H1 (cell line): ENCODE results near the gene RAD51B. TPM values are rescaled to one million over a fixed set of nuclear protein-coding genes. Genes with fewer than 3 reads are reported as not detected.

Experiments used
- CTCF ChIA-PET: fragments of 300-600 bp; sonication (Branson Sonifier 250); formaldehyde crosslinking; loops from one replicate; lab custom pipeline; 2021; ENCODE audit not compliant: partially characterized antibody; lab: Charles Lee
- POLR2A ChIA-PET: fragments of 300-600 bp; sonication (Branson Sonifier 250); formaldehyde crosslinking; loops from one replicate; lab custom pipeline; 2021; ENCODE audit warnings: inconsistent platforms; ENCODE audit not compliant: partially characterized antibody; lab: Charles Lee
- DNase-seq, 2 experiments: peaks; one replicate each; pipeline versions ENCODE4 v3.0.0 to v3.0.0-alpha.2; 2010 to 2022; ENCODE audit warnings: low spot score in 2 of 2, low read depth in 1 of 2, mixed read lengths in 1 of 2
- FAIRE-seq: peaks from 2 replicates; lab custom pipeline; 2011; peaks lifted over from hg19 to GRCh38; lab: Jason Lieb, UNC
- H2AFZ ChIP-seq: 2 replicates; pipeline ENCODE4 v1.8.1; 2012; ENCODE audit warnings: low read length, inconsistent platforms
- H2AK5ac ChIP-seq: 2 replicates; pipeline ENCODE4 v1.6.1; 2013; ENCODE audit warnings: low read depth, low read length
- H2BK120ac ChIP-seq: replicated peaks from 2 replicates; pipeline ENCODE3; 2013; ENCODE audit warnings: low read depth, low read length, inconsistent platforms
- H2BK12ac ChIP-seq: 2 replicates; pipeline ENCODE4 v1.6.1; 2013; ENCODE audit warnings: low read depth, low read length
- H2BK15ac ChIP-seq: 2 replicates; pipeline ENCODE4 v1.6.1; 2013; ENCODE audit warnings: low read length
- H2BK20ac ChIP-seq: 2 replicates; pipeline ENCODE4 v1.6.1; 2013; ENCODE audit warnings: low read length
- H2BK5ac ChIP-seq: 2 replicates; pipeline ENCODE4 v1.6.1; 2013; ENCODE audit warnings: low read depth, low read length
- H3K14ac ChIP-seq: 2 replicates; pipeline ENCODE4 v1.6.1; 2013; ENCODE audit warnings: inconsistent platforms; ENCODE audit not compliant: insufficient read length
- H3K18ac ChIP-seq: 2 replicates; pipeline ENCODE4 v1.6.1; 2013; ENCODE audit warnings: low read length; ENCODE audit errors: extremely low read depth
- H3K23ac ChIP-seq: 2 replicates; pipeline ENCODE4 v1.6.1; 2013; ENCODE audit warnings: inconsistent platforms; ENCODE audit not compliant: insufficient read length
- H3K23me2 ChIP-seq: 2 replicates; pipeline ENCODE4 v1.6.1; 2013; ENCODE audit warnings: low read depth, low read length
- H3K27ac ChIP-seq: 2 replicates; pipeline ENCODE4 v1.6.1; 2011; ENCODE audit warnings: low read depth, low read length, inconsistent platforms
- H3K27me3 ChIP-seq, 4 experiments: replicated peaks in 1 of 4; 1 replicate in 1 of 4; 2 replicates in 3 of 4; pipeline versions ENCODE4 v1.6.1 to v1.8.1; 2011 to 2013; ENCODE audit warnings: low read length in 3 of 4, mild to moderate bottlenecking in 3 of 4, inconsistent platforms in 2 of 4, mixed read lengths in 2 of 4, moderate library complexity in 1 of 4; ENCODE audit not compliant: control insufficient read depth in 3 of 4, insufficient read depth in 3 of 4; ENCODE audit errors: extremely low read depth in 1 of 4
- H3K36me3 ChIP-seq, 4 experiments: 2 replicates each; pipeline versions ENCODE4 v1.6.1 to v1.8.1; 2011 to 2013; ENCODE audit warnings: mild to moderate bottlenecking in 4 of 4, low read length in 3 of 4, moderate library complexity in 2 of 4, control low read depth in 1 of 4, inconsistent platforms in 1 of 4; ENCODE audit not compliant: insufficient read depth in 4 of 4, control insufficient read depth in 2 of 4
- H3K4ac ChIP-seq: replicated peaks from 2 replicates; pipeline ENCODE3; 2013; ENCODE audit warnings: low read length, low read depth, mixed read lengths, inconsistent platforms; ENCODE audit not compliant: insufficient read length
- H3K4me1 ChIP-seq, 4 experiments: replicated peaks in 1 of 4; 1 replicate in 1 of 4; 2 replicates in 3 of 4; pipeline versions ENCODE4 v1.6.1 to v1.8.1; 2011 to 2013; ENCODE audit warnings: low read length in 3 of 4, inconsistent platforms in 2 of 4, mixed read lengths in 1 of 4; ENCODE audit not compliant: insufficient read depth in 4 of 4, control insufficient read depth in 3 of 4
- H3K4me2 ChIP-seq, 2 experiments: 2 replicates each; pipeline versions ENCODE4 v1.6.1 to v1.8.1; 2011 to 2013; ENCODE audit warnings: low read depth in 2 of 2, low read length in 2 of 2, control low read depth in 1 of 2, inconsistent platforms in 1 of 2, mild to moderate bottlenecking in 1 of 2; ENCODE audit not compliant: insufficient read depth in 1 of 2
- H3K4me3 ChIP-seq, 4 experiments: fragments of 200-600, 300-600 bp in 1 of 4; sonication (generic), shearing (Covaris generic), sonication (Bioruptor Twin) in 1 of 4; 2 replicates each; pipeline versions ENCODE4 v1.5.1 to v1.8.1; 2011 to 2016; ENCODE audit warnings: low read length in 4 of 4, low read depth in 3 of 4, control low read depth in 2 of 4, inconsistent platforms in 2 of 4, mild to moderate bottlenecking in 2 of 4, mixed read lengths in 1 of 4, moderate library complexity in 1 of 4; ENCODE audit not compliant: insufficient read depth in 2 of 4; ENCODE audit errors: extremely low read depth in 1 of 4
- H3K56ac ChIP-seq: replicated peaks from 2 replicates; pipeline ENCODE3; 2013; ENCODE audit warnings: low read depth, mild to moderate bottlenecking, mixed read lengths, low read length, inconsistent platforms; ENCODE audit not compliant: insufficient read length
- H3K79me1 ChIP-seq: 2 replicates; pipeline ENCODE4 v1.6.1; 2013; ENCODE audit warnings: low read depth, low read length, control low read depth
- H3K79me2 ChIP-seq, 2 experiments: 2 replicates each; pipeline versions ENCODE4 v1.6.1 to v1.8.1; 2012 to 2013; ENCODE audit warnings: low read length in 2 of 2, mild to moderate bottlenecking in 2 of 2, inconsistent platforms in 1 of 2; ENCODE audit not compliant: insufficient read depth in 2 of 2, control insufficient read depth in 1 of 2
- H3K9ac ChIP-seq, 4 experiments: replicated peaks in 1 of 4; 1 replicate in 1 of 4; 2 replicates in 3 of 4; pipeline versions ENCODE4 v1.6.1 to v1.8.1; 2011 to 2013; ENCODE audit warnings: low read depth in 3 of 4, low read length in 3 of 4, control low read depth in 2 of 4, mild to moderate bottlenecking in 2 of 4, moderate library complexity in 2 of 4, inconsistent platforms in 1 of 4; ENCODE audit errors: extremely low read depth in 1 of 4
- H3K9me3 ChIP-seq, 2 experiments: 2 replicates each; pipeline versions ENCODE4 v1.6.1 to v1.8.1; 2012 to 2013; ENCODE audit warnings: mild to moderate bottlenecking in 2 of 2, moderate library complexity in 2 of 2, control low read depth in 1 of 2, inconsistent platforms in 1 of 2, low read depth in 1 of 2, low read length in 1 of 2, mixed read lengths in 1 of 2; ENCODE audit not compliant: insufficient read depth in 2 of 2
- H4K20me1 ChIP-seq, 2 experiments: replicated peaks in 1 of 2; 2 replicates each; pipeline versions ENCODE3 to v1.8.1; 2011 to 2013; ENCODE audit warnings: inconsistent platforms in 2 of 2, low read length in 2 of 2, mild to moderate bottlenecking in 1 of 2; ENCODE audit not compliant: insufficient read depth in 2 of 2, control insufficient read depth in 1 of 2
- H4K5ac ChIP-seq: 2 replicates; pipeline ENCODE4 v1.6.1; 2013; ENCODE audit warnings: low read length, low read depth, mixed read lengths, inconsistent platforms; ENCODE audit not compliant: insufficient read length
- H4K8ac ChIP-seq: 2 replicates; pipeline ENCODE4 v1.8.0; 2013; ENCODE audit warnings: mild to moderate bottlenecking, moderate library complexity, low read length, inconsistent platforms; ENCODE audit not compliant: insufficient read depth; ENCODE audit errors: extremely low read depth
- H4K91ac ChIP-seq: replicated peaks from 2 replicates; pipeline ENCODE3; 2013; ENCODE audit warnings: low read length, mixed read lengths, inconsistent platforms; ENCODE audit not compliant: insufficient read length
- SP4 ChIP-seq: IDR thresholded peaks from 2 replicates; pipeline ENCODE4 v1.6.1; 2012; ENCODE audit warnings: low read length, inconsistent platforms
- ZNF274 ChIP-seq: IDR thresholded peaks from 2 replicates; pipeline ENCODE4 v1.7.0; 2012; ENCODE audit warnings: low read length, borderline replicate concordance; ENCODE audit errors: extremely low read depth
- WGBS, 2 experiments: shearing (Covaris generic) in 1 of 2; methylation state at CpG; one replicate each; pipeline versions ENCODE4 v1.1.6 to v1.1.7; 2013 to 2015; ENCODE audit warnings: low lambda C conversion rate in 2 of 2, mixed read lengths in 2 of 2, inconsistent platforms in 1 of 2, low coverage in 1 of 2, missing lambda C conversion rate in 1 of 2; ENCODE audit not compliant: insufficient replicate concordance in 2 of 2, insufficient coverage in 1 of 2, insufficient read length in 1 of 2; ENCODE audit errors: extremely low coverage in 1 of 2, missing lambda C conversion rate in 1 of 2; 5-methylcytosine and 5-hydroxymethylcytosine counted together
- polyA plus RNA-seq, 7 experiments: library from polyadenylated mRNA; depleted of rRNA in 3 of 7; stranded (reverse) in 5 of 7; unstranded in 2 of 7; fragments of >200 nt in 5 of 7; fragments of 200-250 nt in 2 of 7; gene quantifications; 1 replicate in 5 of 7; 2 replicates in 1 of 7; 4 replicates in 1 of 7; pipeline versions ENCODE4 v1.2.1 to v1.2.3, GENCODE V29; 2011 to 2013; ENCODE audit warnings: missing spikeins in 2 of 7, mixed read lengths in 2 of 7
- total RNA-seq: library from RNA; stranded (reverse); fragmentation: NEBNext Ultra II Directional; extraction: Animal tissue kit (Norgen Biotek cat#: 25700); gene quantifications from 2 replicates; pipeline ENCODE4 v1.2.1, GENCODE V29; 2021

Gene RAD51B
- total and polyA plus RNA-seq, 2 of the 8 experiments (the other 6 are each of a cell fraction or from before 2014, with no cell fraction given), result 3.9 to 14.9 TPM

DNA sequence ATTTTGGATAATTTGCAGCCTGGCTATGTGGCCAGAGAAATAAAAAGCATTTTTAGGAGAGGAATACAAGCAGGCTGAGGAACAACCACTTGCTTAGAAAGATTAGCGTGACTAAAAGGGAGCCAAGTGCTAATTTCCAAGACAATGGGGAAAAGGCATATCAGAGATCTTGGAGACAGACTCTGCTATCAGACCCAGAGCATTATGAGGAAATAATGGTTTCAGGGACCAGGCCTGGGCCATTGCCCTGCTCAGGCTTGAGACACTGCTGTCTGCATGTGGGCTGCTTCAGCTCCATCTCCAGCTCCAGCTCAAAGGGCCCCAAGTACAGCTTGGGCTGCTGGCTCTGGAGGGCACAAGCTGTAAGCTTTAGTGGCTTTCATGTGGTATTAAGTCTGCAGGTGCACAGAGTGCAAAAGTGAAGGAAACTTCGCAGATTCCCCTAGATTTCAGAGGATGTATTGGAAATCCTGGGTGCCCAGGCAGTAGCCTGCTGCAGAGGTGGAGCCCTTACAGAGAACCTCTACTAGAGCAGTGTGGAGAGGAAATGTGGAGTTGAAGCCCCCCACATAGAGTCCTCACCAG, 524.0 kb downstream of the RAD51B start:
- Histone ChIP-seq H3K79me2 (no peaks in the 10 kb centered on the region), H3K4me3 (no peak overlapping the region), H4K91ac (peak overlapping the region; percentile 44), H3K9ac (no peak overlapping the region), H2BK120ac (peak overlapping the region; percentile 84), H2AK5ac (no peak overlapping the region), H3K9me3 (no peaks in the 10 kb centered on the region), H3K27me3 (no peaks in the 10 kb centered on the region), H3K4me1 (peaks cover 5 to 19% (median 10%) of the 10 kb centered on the region in 4 experiments; a peak in 6 of 7 replicates), H3K79me1 (no peaks in the 10 kb centered on the region), H3K18ac (no peak overlapping the region), H2BK5ac (peak overlapping the region; percentile 46; the same call in 1 of the 2 replicates), H3K27ac (no peak overlapping the region), H3K4ac (peak overlapping the region; percentile 65), H3K14ac (no peak overlapping the region), H3K4me2 (peak overlapping the region; percentile 30 to 52; a peak in 3 of 4 replicates), H3K23me2 (no peaks in the 10 kb centered on the region), H4K20me1 (no peaks in the 10 kb centered on the region), H2BK20ac (peak overlapping the region; percentile 82), H2BK12ac (no peak overlapping the region; the same call in 1 of the 2 replicates), H4K5ac (peak overlapping the region; percentile 56), H3K56ac (no peak overlapping the region), H4K8ac (no peak overlapping the region), H2AFZ (no peak overlapping the region), H2BK15ac (peak overlapping the region; percentile 62; the same call in 1 of the 2 replicates), H3K36me3 (no peaks in the 10 kb centered on the region), H3K23ac (no peak overlapping the region)
- no peak for DNase-seq
- WGBS, 2 experiments, result 65% methylated on average over 2 of the region's 2 CpGs; no CpG with 5 or more reads in 1 of the 2 experiments
- ChIA-PET POLR2A (no interaction called here), CTCF (interaction anchor here (1.4 kb wide), 1 partner anchor 11 kb away, joined by 4 read pairs; no protein-coding TSS in a partner anchor)
- TF ChIP-seq SP4 (no peak), ZNF274 (no peak)
- peak; percentile 36 for FAIRE-seq
